ENCODE measurements around the gene TOM1L2.
A peak's percentile ranks its signal among the peaks of the same experiment; 100 is the strongest.
"Not testable (repeated sequence)": the region's sequence is repeated elsewhere in the genome, so short reads cannot be mapped to it uniquely, and the experiment has no call there.

TOM1L2 gene

GRCh38 chr17:17972126-17972951, at the start of gene TOM1L2, which contains the start of gene DRC3:
Gene TOM1L2, minus strand, starts transcription at chr17:17972400. Its CDS starts 87 bp downstream, at chr17:17972313.
Gene DRC3, plus strand, starts transcription at chr17:17972862. Its CDS starts 4,737 bp downstream, at chr17:17977599.
- peak; percentile 100 for DNase-seq (ENCODE audit: low read depth)

DNA sequence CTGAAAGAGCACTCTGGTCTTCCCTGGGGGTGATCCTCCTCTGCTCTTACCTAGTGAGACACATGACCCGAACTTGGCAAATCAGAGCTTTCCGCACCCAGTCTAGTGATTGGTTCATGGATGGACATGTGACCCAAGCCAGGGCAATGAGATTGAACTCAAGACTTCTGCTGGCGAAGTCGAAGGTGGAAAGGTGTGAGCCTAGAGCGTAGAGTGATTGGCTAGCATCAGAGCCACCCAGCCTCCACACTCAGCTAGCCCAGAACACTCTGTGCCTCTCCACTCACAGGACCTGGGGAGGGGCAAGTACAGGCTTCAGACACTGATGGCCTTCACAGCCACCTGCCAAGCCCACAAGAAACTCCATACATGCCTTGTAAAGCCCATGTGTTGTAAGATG, 49.2 kb upstream of the TOM1L2 start:
- DNase-seq (ENCODE audit: low read depth), result no peak

- no peak for DNase-seq (ENCODE audit: low read depth)
These were observed 48.8 kb upstream of the TOM1L2 start for GRCh38 chr17:18020971-18021370.

DNA sequence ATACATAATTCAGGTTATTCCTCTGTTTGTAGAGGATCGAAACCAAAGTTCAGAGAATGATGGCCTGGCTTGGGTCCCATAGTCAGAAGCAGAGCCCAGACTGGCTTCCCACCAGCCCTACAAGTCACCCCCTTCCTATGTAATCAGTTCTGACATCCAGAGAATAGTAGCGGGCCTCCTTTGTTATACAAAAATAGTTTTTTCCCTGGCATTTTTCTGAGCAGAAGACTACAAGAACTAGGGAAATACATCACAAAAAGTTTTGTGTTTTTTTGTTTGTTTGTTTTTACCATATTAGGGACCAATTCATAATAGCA, 47.6 kb upstream of the TOM1L2 start:
- no peak for DNase-seq (ENCODE audit: low read depth)

- no peak for DNase-seq (ENCODE audit: low read depth)
These were observed 46.3 kb upstream of the TOM1L2 start for GRCh38 chr17:18018411-18018921.

GRCh38 chr17:18017958-18018357, 45.8 kb upstream of the TOM1L2 start:
- DNase-seq (ENCODE audit: low read depth), result no peak

DNA sequence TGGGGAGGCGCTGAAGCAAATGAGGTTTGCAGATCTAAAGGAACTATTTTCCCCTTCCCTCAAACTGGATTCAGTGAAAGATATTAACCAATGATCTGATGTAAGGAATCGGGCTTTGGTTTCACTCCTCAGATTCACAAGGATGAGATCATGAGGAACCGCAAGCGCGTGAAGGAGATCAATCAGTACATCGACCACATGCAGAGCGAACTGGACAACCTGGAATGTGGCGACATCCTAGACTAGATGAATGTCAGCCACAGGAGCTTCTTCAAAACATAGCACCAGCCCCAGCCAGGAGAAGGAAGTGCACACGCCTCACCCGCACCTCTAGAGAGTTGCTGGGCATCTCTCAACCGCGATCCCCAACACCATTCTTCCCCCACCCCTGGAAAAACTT, 44.2 kb upstream of the TOM1L2 start:
- DNase-seq (ENCODE audit: low read depth), result no peak

DNA sequence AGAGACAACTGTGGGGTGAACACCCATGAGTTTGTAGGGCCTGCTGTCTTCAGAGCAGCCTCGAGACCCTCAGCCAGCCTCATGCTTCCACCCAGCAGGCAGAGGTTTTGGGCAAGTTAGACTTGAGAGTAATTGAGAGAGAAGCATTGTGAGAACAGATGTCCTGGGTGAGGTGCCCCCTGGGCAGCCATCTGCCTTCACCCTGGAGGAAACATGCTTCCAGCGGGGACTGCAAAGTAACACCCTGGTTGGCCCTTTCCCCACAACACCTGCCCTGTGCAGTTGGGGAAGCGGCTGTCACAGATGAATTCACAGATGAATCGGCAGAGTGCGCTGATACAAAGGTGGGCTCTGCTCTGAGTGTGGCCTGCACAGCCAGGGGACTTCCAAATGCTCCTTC, 43.4 kb upstream of the TOM1L2 start:
- DNase-seq (ENCODE audit: low read depth), result no peak

GRCh38 chr17:18014006-18014405, 41.8 kb upstream of the TOM1L2 start:
- DNase-seq (ENCODE audit: low read depth), result no peak

GRCh38 chr17:18011286-18011685, 39.1 kb upstream of the TOM1L2 start:
- no peak for DNase-seq (ENCODE audit: low read depth)

- DNase-seq (ENCODE audit: low read depth), result no peak
These were observed 37.6 kb upstream of the TOM1L2 start for GRCh38 chr17:18009609-18010420.

DNA sequence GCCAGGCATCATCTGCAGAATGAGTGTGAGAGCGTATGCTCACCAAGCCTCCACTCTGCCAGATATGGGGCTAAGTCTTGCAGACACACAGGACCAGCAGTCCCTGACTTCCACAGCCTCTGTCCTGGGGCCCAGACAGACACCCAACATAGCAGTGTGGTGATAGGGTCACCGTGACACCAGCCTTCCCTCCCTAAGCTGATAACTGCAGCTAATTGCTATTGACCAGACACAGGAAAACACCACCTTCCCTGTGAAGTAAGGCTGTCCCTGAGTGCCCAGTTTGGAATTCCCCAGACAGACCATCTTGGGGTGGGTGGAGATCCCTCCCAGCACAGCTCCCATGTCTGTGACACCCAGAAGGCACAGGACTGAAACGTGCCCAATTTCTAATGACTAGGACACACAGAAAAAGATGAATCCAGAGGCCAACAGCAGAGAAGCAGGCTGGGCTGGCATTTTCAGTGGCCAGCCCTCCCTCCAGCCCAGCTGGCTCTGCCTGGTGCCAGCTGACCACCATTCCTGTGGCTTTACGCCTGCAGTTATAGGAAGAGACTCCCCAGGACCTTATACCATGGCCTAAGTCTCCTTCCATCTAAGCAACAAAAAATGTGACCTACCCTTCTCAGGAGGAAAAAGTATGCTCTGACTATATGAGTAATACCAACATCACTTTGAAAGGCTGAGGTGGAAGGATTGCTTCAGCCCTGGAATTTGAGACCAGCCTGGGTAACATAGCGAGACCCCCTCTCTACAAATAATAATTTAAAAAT, 36.5 kb upstream of the TOM1L2 start:
- DNase-seq (ENCODE audit: low read depth), result no peak

- DNase-seq (ENCODE audit: low read depth), result no peak
These were observed 34.5 kb upstream of the TOM1L2 start for GRCh38 chr17:18006495-18007239.

DNA sequence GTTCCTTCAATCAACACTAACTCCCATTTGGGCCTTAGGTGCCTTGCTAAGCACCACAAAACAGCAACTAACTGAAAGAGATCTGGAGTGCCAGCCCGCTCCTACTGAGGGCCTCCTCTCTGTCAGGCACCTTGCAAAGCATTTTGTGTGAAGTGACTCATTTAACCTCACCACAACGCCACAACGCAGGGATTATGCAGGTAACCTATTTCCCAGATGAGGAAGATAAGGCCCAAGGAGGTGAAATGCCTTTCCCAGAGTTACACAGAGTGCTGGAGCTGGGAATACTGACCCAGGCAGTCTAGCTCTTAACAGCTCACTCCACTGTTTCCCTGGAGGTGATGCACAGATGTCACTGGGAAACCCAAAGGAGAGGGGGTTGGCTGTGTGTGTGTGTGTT, 33.3 kb upstream of the TOM1L2 start:
- no peak for DNase-seq (ENCODE audit: low read depth)

GRCh38 chr17:18004884-18005305, 32.7 kb upstream of the TOM1L2 start:
- DNase-seq (ENCODE audit: low read depth), result no peak

DNA sequence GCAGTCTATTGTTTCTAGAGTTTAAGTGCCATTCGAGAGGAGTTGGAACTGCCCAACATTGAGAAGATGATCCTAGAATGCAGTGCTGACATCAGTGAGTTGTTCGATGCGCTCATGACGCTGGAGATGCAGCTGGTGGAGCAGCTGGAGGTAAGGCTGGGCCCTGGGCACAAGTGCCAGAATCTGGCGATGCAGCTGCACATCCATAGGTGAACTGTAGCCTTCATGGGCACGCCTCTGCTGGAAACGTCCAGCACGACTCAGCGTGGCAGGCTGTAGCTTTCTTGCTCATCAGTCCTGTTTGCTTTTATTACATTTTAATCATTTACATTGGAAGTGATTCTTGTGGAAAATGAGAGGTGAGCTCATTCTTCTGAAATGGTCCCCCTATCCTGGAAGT, 32.1 kb upstream of the TOM1L2 start:
- no peak for DNase-seq (ENCODE audit: low read depth)

DNA sequence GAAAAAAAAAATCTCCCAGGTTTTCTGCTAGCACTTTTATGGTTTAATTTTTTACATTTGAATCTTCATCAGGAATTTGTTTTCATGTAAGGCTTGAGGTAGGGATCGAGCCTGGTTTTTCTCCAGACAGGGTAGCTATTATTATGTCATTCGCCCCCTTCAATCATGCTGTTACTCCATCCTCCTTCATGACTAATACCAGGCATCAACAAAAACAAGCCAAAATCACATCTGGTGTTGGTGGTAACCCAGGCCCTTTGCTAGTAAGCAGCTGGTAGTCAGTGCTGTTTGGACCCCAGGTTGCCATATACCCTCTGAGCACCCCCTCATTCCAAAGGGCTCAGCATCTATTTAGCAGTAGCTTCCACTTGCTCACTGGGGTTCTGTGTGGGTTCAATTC, 30.0 kb upstream of the TOM1L2 start:
- no peak for DNase-seq (ENCODE audit: low read depth)

DNA sequence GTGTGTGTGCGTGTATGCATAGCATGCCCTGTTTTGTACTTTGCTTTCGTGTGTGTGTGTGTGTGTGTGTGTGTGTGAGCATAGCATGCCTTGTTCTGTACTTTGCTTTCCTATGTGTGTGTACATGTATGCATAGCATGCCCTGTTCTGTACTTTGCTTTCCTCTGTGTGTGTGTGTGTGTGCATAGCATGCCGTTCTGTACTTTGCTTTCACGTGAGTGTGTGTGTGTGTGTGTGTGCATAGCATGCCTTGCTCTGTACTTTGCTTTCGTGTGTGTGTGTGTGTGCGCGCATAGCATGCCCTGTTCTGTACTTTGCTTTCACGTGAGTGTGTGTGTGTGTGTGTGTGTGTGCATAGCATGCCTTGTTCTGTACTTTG, 27.8 kb upstream of the TOM1L2 start:
- no peak for DNase-seq (ENCODE audit: low read depth)

- DNase-seq (ENCODE audit: low read depth), result no peak
These were observed 27.3 kb upstream of the TOM1L2 start for GRCh38 chr17:17999364-18000029.

DNA sequence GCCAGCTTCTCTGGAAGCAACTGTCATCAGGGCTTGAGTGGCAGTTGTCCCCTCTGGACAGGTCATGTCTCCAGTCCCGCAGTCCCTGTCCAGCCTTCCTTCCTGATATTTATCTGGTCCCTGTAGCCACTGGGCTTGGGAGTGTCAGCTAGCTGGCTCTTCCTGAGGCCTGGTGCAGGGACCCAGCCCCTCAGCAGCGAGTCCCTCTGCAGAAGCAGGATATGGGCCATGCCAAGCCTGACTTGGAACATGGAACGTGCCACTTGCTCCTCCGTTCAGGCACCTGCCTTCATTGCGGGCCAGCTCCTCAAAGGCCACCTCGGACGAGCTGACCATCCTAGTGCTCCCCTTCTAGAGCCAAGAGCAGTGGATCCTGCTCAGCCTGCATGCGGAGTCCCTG, 26.7 kb upstream of the TOM1L2 start:
- DNase-seq (ENCODE audit: low read depth), result no peak

- not testable (repeated sequence) for DNase-seq (ENCODE audit: low read depth)
These were observed 23.7 kb upstream of the TOM1L2 start for GRCh38 chr17:17995887-17996286.

Measured in stimulated activated CD4-positive, alpha-beta T cell treated with anti-CD3 and anti-CD28 coated beads, Interleukin-2, amount 100 ng/mL, for 4 hours (primary cell).